GM18517 (cell line): ENCODE measurements around the gene RABGAP1L.

Experiments used
- ATAC-seq: cut with Tn5 transposase; IDR thresholded peaks from one replicate; pipeline ENCODE4 v1.9.1; 2021; ENCODE audit warnings: mild to moderate bottlenecking, moderate library complexity; ENCODE audit not compliant: unreplicated experiment

Gene RABGAP1L

GRCh38 chr1:174949645-174950044 lies 790.3 kb downstream of the RABGAP1L start:
- ATAC-seq = no peak

- peak; percentile 62 for ATAC-seq
Observed at GRCh38 chr1:174953285-174954072, 794.2 kb downstream of the RABGAP1L start.

DNA sequence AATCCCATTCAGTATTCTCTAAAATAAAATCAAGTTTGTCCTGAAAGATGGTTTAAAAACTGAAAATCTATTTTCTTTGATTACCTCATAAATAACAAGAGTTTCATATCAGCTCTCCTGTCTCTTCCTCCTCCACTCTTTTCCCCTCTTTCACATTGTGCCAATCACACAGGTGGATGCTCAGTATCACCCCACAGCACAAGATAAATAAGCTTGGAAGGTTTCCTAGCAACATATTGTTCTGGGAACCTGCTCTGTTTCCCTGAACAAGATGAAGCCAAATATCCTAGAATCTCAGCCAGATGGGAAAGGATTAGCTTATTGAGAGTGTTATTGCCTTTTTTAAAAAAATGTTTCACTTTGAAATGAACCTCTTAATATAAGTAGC lies 794.7 kb downstream of the RABGAP1L start:
- peak; percentile 22 for ATAC-seq

DNA sequence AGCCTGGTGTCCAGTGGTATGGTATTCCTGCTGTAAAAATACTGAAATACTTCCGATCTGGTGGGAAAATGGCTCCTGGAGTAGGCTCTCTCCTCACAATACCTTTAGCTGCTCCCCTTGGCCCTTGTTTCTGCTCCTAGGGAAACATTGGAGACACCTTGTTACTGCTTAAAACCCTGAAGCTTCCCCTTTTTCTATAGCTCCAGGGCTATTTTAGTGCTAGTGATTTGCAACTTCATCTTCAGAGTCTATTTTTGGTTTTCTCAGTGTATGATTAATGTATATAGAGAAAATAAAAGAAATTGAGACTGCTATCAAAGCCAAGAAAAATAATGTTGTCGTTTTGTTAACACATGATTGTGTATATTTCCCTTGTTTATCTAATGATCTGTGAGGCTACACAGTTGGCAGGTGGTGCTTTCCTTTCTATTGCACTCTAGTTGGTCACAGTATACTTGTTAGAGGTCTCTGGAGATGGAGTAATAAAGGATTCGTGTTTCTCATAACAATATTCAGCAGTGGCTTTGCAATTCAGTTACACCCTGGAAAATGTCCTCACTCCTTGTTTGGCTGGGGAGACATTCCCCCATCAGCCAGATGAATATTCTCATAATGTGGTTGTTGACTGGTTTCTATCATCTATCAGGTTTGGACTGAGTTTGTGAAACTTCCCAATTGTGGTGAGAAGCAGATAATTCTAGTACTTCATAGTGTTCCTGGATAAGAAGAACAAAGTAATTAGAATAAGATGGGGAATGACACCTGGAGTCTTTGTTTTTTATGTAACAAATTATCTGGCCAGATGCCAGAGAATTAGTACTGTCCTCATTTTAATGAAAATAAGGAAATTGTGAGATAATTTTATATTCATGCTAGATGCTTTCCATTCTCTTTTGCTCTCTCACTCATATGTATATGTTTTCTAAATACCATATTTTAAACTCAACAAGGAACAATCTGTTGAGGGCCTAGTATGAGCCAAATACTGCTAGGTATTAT lies 795.6 kb downstream of the RABGAP1L start:
- ATAC-seq = no peak

DNA sequence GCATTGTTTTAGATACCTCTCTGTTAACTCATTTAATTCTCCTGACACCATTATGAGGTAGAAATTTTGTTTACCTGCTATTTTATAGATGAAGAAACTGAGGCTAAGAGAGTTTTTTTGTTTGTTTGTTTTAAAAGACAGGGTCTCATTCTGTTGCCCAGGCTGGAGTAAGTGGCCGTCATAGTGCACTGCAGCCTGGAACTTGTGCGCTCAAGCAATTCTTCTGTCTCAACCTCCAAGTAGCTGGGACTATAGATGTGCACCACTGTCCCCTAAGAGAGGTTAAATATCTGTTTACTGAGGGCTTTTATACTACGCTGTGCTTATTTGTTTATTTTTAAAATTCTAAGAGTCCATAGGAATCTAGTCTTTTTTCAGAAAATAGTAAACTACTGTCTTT lies 796.8 kb downstream of the RABGAP1L start:
- no peak for ATAC-seq

DNA sequence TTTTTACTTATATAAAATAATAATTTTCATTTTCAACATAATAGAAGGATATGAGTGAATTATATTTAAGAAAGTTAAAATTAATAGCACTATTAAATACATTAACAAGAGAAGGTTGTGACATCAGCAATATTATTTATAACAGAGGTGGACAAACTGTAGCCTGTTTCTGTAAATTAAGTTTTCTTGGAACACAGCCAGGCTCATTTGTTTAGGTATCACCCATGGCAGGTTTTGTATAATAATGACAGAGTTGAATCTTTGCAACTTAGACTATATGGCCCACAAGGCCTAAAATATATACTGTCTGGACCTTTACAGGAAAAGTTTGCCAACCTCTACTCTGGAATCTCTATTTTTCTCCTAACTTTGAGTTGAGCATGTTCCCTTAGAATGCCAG lies 797.7 kb downstream of the RABGAP1L start:
- ATAC-seq = no peak

GRCh38 chr1:174957829-174958228 lies 798.5 kb downstream of the RABGAP1L start:
- ATAC-seq = no peak

DNA sequence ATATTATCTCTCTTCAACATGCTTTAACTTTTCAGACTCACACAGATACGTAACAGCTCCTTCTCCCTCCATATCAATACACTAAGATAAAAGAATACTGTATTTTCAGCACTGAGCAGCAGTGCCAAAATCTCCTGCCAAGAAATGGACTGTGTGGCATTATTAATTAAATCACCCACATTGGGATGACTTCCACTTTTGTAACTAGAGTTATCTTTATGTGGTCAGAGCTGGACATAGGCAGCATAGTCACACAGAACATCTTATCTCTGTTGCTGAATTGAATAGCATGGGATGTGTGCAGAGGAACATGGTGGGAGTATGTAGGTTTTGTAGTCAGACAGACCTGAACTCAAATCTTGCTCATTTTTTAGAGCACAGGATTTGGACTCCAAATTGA lies 799.1 kb downstream of the RABGAP1L start:
- ATAC-seq = no peak

DNA sequence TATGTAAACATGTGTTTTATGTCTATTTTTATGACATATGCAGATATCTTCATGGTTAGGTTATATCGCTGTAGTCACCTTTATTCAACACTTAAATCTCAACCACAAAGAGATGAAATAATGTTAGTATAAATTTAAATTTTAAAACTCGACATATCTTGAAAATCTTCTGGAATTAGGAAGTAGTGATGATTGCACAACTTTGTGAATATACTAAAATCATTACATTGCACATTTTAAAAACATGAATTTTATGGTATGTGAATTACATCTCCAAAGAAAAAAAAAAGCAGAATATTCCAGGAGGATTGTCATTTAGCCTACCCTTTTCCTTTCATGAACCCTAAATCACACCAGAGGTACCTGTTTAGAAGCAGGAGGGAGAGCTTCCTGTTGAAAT lies 801.0 kb downstream of the RABGAP1L start:
- ATAC-seq = no peak

- no peak for ATAC-seq
Observed at GRCh38 chr1:174963529-174964125, 804.3 kb downstream of the RABGAP1L start.

- no peak for ATAC-seq
Observed at GRCh38 chr1:174964261-174964971, 805.1 kb downstream of the RABGAP1L start.

DNA sequence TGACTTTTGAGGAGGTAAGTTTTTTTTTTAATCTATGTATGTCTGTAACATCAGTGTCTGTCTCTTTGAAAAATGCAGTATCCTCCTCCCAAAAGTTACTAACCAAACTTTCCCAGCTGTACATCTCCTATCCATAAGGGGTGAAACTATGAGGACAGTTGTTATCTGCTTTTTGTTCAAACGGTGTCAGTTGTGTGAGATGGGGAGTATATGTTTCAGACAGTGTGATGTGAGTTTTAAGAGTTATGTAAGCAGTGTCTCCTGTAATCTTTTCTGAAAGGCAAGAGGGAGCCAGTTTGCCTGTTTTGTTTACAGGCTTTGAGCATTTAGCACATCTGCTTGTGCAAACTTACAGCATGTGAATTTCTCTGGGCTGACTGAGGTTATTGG lies 805.6 kb downstream of the RABGAP1L start:
- ATAC-seq = no peak

GRCh38 chr1:174965362-174966007 lies 806.2 kb downstream of the RABGAP1L start:
- no peak for ATAC-seq

GRCh38 chr1:174966008-174966572 lies 806.8 kb downstream of the RABGAP1L start:
- ATAC-seq = no peak

- ATAC-seq = no peak
Observed at GRCh38 chr1:174967845-174968705, 808.8 kb downstream of the RABGAP1L start.

- ATAC-seq = peak; percentile 79
Observed at GRCh38 chr1:174968750-174969244, 809.5 kb downstream of the RABGAP1L start.

DNA sequence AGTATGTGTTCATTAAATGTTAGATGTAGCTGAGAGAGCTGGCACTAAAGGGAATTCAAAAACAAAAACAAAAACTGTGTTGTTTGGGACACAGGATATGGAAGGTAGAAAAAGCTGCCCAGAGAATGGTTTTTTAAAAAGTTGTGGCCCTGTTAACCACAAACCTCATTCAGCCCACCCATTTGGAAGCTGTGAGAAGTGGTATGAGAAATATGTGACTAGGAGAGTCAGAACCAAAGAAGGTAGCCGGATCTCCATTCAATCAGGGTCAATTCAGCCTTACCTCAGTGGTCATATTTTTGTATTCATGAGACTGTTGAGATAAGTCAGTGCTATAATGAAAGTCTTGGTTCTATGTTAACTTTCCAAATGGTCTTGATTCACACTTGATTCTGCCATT lies 810.7 kb downstream of the RABGAP1L start:
- ATAC-seq = no peak

- no peak for ATAC-seq
Observed at GRCh38 chr1:174971466-174971865, 812.1 kb downstream of the RABGAP1L start.

DNA sequence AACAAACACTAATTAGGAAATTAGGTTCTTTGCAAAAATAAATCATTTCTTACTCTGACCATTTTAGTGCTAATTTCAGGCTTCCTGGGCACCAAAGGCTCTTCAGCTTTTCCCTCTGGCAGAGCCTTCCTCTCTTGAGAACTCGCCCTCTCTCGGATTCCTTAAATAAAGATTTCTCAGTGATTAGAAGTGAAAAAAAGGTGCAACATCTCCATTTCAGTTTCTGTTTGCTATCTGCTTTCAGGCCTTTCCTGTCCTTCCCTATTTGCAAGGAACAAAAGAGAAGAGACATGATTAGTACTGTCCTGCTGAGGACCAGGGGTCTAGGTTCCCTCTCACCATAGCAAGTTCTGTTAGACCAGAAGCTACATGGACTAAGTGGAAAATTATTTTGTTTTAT lies 812.6 kb downstream of the RABGAP1L start:
- ATAC-seq = no peak
